GM12878 (cell line): ENCODE results near the gene KLF18. TPM values are rescaled to one million over a fixed set of nuclear protein-coding genes. Genes with fewer than 3 reads are reported as not detected.

Experiments
- ATAC-seq: fragments of 200-7000 bp; cut with Tn5 transposase; 3 replicates; pipeline ENCODE4 v1.9.1; 2020; ENCODE audit warnings: mild to moderate bottlenecking, moderate library complexity
- BruUV-seq: library from RNA; stranded (reverse); fragments of 400-500 nt; replicated peaks from 2 replicates; lab custom pipeline; 2021; lab: Mats Ljungman, UMichigan
- CTCF ChIA-PET: fragments of 300-600 bp; sonication (Branson Sonifier 250); formaldehyde crosslinking; extraction: SDS; loops from one replicate; lab custom pipeline; 2021; ENCODE audit warnings: inconsistent platforms; lab: Yijun Ruan, JAX
- POLR2A ChIA-PET: fragments of 350-600 bp; formaldehyde crosslinking; extraction: SDS; loops from one replicate; lab custom pipeline; 2021; ENCODE audit warnings: inconsistent platforms; lab: Charles Lee
- RAD21 ChIA-PET: fragments of 300-600 bp; sonication (Branson Sonifier 250); formaldehyde crosslinking; loops from one replicate; lab custom pipeline; 2023; ENCODE audit warnings: antibody characterized with exemption; ENCODE audit not compliant: unreplicated experiment; lab: Charles Lee
- SMC1A ChIA-PET: fragments of 300-600 bp; sonication (Branson Sonifier 250); formaldehyde crosslinking; loops from one replicate; lab custom pipeline; 2023; ENCODE audit not compliant: unreplicated experiment, uncharacterized antibody; lab: Charles Lee
- DNase-seq: peaks from one replicate; pipeline ENCODE4 v3.0.0-alpha.2; 2011; ENCODE audit warnings: low read depth, low spot score
- FAIRE-seq: peaks from 3 replicates; lab custom pipeline; 2011; peaks lifted over from hg19 to GRCh38; lab: Jason Lieb, UNC
- H2AFZ ChIP-seq: 2 replicates; pipeline ENCODE4 v1.6.0; 2011; ENCODE audit warnings: low read depth, low read length, control low read depth; ENCODE audit not compliant: control insufficient read depth
- H3K27ac ChIP-seq: 2 replicates; pipeline ENCODE4 v1.5.1; 2011; ENCODE audit warnings: control low read depth; ENCODE audit not compliant: control insufficient read depth, insufficient read depth
- H3K27me3 ChIP-seq, 2 experiments: replicated peaks in 1 of 2; 2 replicates each; pipeline versions ENCODE4 v1.6.0 to v1.6.1; 2011; ENCODE audit warnings: low read length in 1 of 2; ENCODE audit not compliant: control insufficient read depth in 2 of 2, insufficient read depth in 2 of 2
- H3K36me3 ChIP-seq, 2 experiments: 2 replicates each; pipeline ENCODE4 v1.5.1; 2011; ENCODE audit warnings: low read length in 1 of 2; ENCODE audit not compliant: control insufficient read depth in 2 of 2, insufficient read depth in 2 of 2
- H3K4me1 ChIP-seq: 2 replicates; pipeline ENCODE4 v1.6.1; 2011; ENCODE audit warnings: mild to moderate bottlenecking, low read length, moderate library complexity, mixed read lengths; ENCODE audit not compliant: control insufficient read depth, insufficient read depth
- H3K4me2 ChIP-seq: 2 replicates; pipeline ENCODE4 v1.6.0; 2011; ENCODE audit warnings: control low read depth; ENCODE audit not compliant: control insufficient read depth, insufficient read depth
- H3K4me3 ChIP-seq: fragments of 200-600 bp; sonication (generic); 2 replicates; pipeline ENCODE4 v1.5.1; 2016
- H3K79me2 ChIP-seq: 2 replicates; pipeline ENCODE4 v1.6.0; 2011; ENCODE audit warnings: low read length; ENCODE audit not compliant: control insufficient read depth, insufficient read depth
- H3K9ac ChIP-seq: 2 replicates; pipeline ENCODE4 v1.8.0; 2011; ENCODE audit warnings: low read length, control low read depth, mixed read lengths; ENCODE audit not compliant: control insufficient read depth, insufficient read depth
- H3K9me3 ChIP-seq: replicated peaks from 3 replicates; pipeline ENCODE4 v1.5.1; 2011; ENCODE audit warnings: mild to moderate bottlenecking, low read length; ENCODE audit not compliant: control insufficient read depth, insufficient read depth
- H4K20me1 ChIP-seq: 2 replicates; pipeline ENCODE4 v1.6.0; 2011; ENCODE audit not compliant: control insufficient read depth, insufficient read depth
- BRCA1 ChIP-seq: IDR thresholded peaks from 2 replicates; pipeline ENCODE4 v1.6.1; 2011; ENCODE audit warnings: low read depth, low read length, improper control_type of control experiment
- EP300 ChIP-seq, 2 experiments: fragments of 150-350 bp in 1 of 2; IDR thresholded peaks; 2 replicates each; pipeline ENCODE4 v1.6.1; 2011 to 2012; ENCODE audit warnings: low read depth in 2 of 2, low read length in 2 of 2, borderline replicate concordance in 1 of 2, improper control_type of control experiment in 1 of 2, inconsistent platforms in 1 of 2; ENCODE audit not compliant: control insufficient read depth in 1 of 2
- LARP7 ChIP-seq: fragments of 450-650 bp; IDR thresholded peaks from 2 replicates; pipeline ENCODE4 v1.6.1; 2017; ENCODE audit warnings: mild to moderate bottlenecking
- NFYB ChIP-seq: IDR thresholded peaks from 2 replicates; pipeline ENCODE4 v1.6.1; 2011; ENCODE audit warnings: low read depth, mild to moderate bottlenecking, low read length, improper control_type of control experiment, moderate library complexity; ENCODE audit not compliant: insufficient read depth
- NR2C1 ChIP-seq: fragments of 450-650 bp; IDR thresholded peaks from 2 replicates; pipeline ENCODE4 v1.6.1; 2017; ENCODE audit warnings: antibody characterized with exemption, mild to moderate bottlenecking, moderate library complexity
- PBX3 ChIP-seq: IDR thresholded peaks from 2 replicates; pipeline ENCODE4 v1.6.1; 2011; ENCODE audit warnings: mild to moderate bottlenecking, low read depth, low read length, moderate library complexity; ENCODE audit not compliant: insufficient replicate concordance
- RBBP5 ChIP-seq: fragments of 200-600 bp; sonication (generic); conservative IDR thresholded peaks from 2 replicates; pipeline ENCODE4 v1.6.1; 2016
- SMARCA5 ChIP-seq: fragments of 450-650 bp; IDR thresholded peaks from 2 replicates; pipeline ENCODE4 v1.6.1; 2017; ENCODE audit warnings: mild to moderate bottlenecking
- SUPT20H ChIP-seq: IDR thresholded peaks from 2 replicates; pipeline ENCODE4 v1.6.1; 2011; ENCODE audit warnings: low read depth, mild to moderate bottlenecking, low read length, moderate library complexity, borderline replicate concordance; ENCODE audit not compliant: control insufficient read depth
- YBX1 ChIP-seq: fragments of 450-650 bp; IDR thresholded peaks from 2 replicates; pipeline ENCODE4 v1.6.1; 2016; ENCODE audit warnings: antibody characterized with exemption
- ZNF217 ChIP-seq: fragments of 450-650 bp; IDR thresholded peaks from 2 replicates; pipeline ENCODE4 v1.6.1; 2017; ENCODE audit warnings: antibody characterized with exemption, mild to moderate bottlenecking
- ZNF384 ChIP-seq: IDR thresholded peaks from 2 replicates; pipeline ENCODE4 v1.6.1; 2012; ENCODE audit warnings: low read depth, mild to moderate bottlenecking, low read length, improper control_type of control experiment, borderline replicate concordance
- ZSCAN29 ChIP-seq: fragments of 450-650 bp; IDR thresholded peaks from 2 replicates; pipeline ENCODE4 v1.6.1; 2017; ENCODE audit warnings: mild to moderate bottlenecking, moderate library complexity
- WGBS: methylation state at CpG from one replicate; pipeline ENCODE4 v1.1.6; 2016; ENCODE audit warnings: low lambda C conversion rate; ENCODE audit not compliant: insufficient replicate concordance, insufficient coverage; ENCODE audit errors: missing lambda C conversion rate; 5-methylcytosine and 5-hydroxymethylcytosine counted together
- in situ Hi-C: fragments of 300-500 bp; cut with MboI; formaldehyde crosslinking; loops from 9 replicates; pipeline ENCODE4 v1.14.3; 2018; ENCODE audit warnings: mixed read lengths
- intact Hi-C: fragments of 100-400 bp; cut with micrococcal nuclease; formaldehyde crosslinking; loops from one replicate; pipeline ENCODE4 v1.14.2; 2022; ENCODE audit not compliant: unreplicated experiment
- polyA plus RNA-seq, 11 experiments: library from polyadenylated mRNA; depleted of rRNA in 4 of 11; unstranded in 6 of 11; stranded (reverse) in 5 of 11; fragments of >200 nt; fragmentation: Nextera tagmentation in 4 of 11; fragmentation: Illumina TruSeq in 1 of 11; extraction: Ambion mirVana in 4 of 11; extraction: Trizol in 1 of 11; gene quantifications; 1 replicate in 1 of 11; 2 replicates in 10 of 11; pipeline versions ENCODE4 v1.2.1 to v1.2.3, GENCODE V29; 2011 to 2016; ENCODE audit warnings: inconsistent platforms in 2 of 11, missing spikeins in 2 of 11, low read depth in 1 of 11
- total RNA-seq, 4 experiments: library from RNA; depleted of rRNA in 3 of 4; stranded (reverse); fragments of >200 nt in 3 of 4; fragmentation: Illumina TruSeq in 1 of 4; extraction: Trizol in 1 of 4; gene quantifications; 2 replicates each; pipeline versions ENCODE4 v1.2.1 to v1.2.3, GENCODE V29; 2013 to 2021
- TF ChIP-seq, protein P1 (sequence below): fragments of 450-650 bp; IDR thresholded peaks from 2 replicates; pipeline ENCODE4 v1.6.1; 2016; ENCODE audit warnings: mild to moderate bottlenecking
- TF ChIP-seq, protein P2 (sequence below): IDR thresholded peaks from 2 replicates; pipeline ENCODE4 v1.6.1; 2011; ENCODE audit warnings: borderline replicate concordance, low read depth, mild to moderate bottlenecking, moderate library complexity, mixed read lengths, low read length; ENCODE audit not compliant: insufficient read depth; ENCODE audit errors: extremely low read length

The KLF18 gene
- total and polyA plus RNA-seq, 10 of the 15 experiments (the other 5 are each of a cell fraction or from before 2014, with no cell fraction given): not detected

- TF ChIP-seq, protein P1, sequence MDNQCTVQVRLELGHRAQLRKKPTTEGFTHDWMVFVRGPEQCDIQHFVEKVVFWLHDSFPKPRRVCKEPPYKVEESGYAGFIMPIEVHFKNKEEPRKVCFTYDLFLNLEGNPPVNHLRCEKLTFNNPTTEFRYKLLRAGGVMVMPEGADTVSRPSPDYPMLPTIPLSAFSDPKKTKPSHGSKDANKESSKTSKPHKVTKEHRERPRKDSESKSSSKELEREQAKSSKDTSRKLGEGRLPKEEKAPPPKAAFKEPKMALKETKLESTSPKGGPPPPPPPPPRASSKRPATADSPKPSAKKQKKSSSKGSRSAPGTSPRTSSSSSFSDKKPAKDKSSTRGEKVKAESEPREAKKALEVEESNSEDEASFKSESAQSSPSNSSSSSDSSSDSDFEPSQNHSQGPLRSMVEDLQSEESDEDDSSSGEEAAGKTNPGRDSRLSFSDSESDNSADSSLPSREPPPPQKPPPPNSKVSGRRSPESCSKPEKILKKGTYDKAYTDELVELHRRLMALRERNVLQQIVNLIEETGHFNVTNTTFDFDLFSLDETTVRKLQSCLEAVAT: no peak
- TF ChIP-seq, protein P2, sequence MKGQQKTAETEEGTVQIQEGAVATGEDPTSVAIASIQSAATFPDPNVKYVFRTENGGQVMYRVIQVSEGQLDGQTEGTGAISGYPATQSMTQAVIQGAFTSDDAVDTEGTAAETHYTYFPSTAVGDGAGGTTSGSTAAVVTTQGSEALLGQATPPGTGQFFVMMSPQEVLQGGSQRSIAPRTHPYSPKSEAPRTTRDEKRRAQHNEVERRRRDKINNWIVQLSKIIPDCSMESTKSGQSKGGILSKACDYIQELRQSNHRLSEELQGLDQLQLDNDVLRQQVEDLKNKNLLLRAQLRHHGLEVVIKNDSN: no peak
- TF ChIP-seq NR2C1 (no peak), RBBP5 (no peak)
Measured at GRCh38 chr1:44108971-44109370, 32.5 kb downstream of the KLF18 start (continued).

DNA sequence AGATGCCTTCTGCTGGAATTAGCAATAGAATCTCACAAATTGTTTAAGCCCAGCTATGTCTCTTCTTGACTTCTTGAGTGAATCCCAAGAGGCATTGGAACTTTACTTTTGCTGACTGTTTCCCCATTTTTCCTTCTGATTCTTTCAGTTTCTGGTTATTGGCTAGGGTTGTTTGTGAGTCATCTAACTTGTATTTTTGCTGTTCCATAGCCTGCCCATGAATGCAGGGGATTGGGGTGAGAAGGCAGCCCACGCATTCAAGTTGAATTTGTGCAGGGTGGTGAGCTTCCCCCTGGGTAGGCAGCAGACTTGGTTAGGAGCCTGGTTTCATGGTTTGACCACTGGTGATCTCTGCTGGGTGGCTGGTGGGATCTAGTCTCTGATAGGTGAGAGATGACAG is 33.2 kb downstream of the KLF18 start:
- CTCF ChIA-PET: no interaction called here
- intact Hi-C loops: no loop called here
- TF ChIP-seq ZSCAN29: no peak
- no peak for TF ChIP-seq ZNF217
- TF ChIP-seq BRCA1: no peak
- no peak for TF ChIP-seq ZNF384
- TF ChIP-seq PBX3: no peak
- TF ChIP-seq, protein P2: no peak
- TF ChIP-seq LARP7: no peak
- TF ChIP-seq YBX1: no peak
- TF ChIP-seq SUPT20H: no peak
- TF ChIP-seq EP300 (IDR thresholded peaks at IDR 0.05; ENCODE audit: borderline replicate concordance in 1 of 2, control insufficient read depth in 1 of 2, low read depth in 2 of 2, low read length in 2 of 2): no peak
- no peak for TF ChIP-seq NFYB
- TF ChIP-seq SMARCA5: no peak
- TF ChIP-seq, all 136 proteins: peak for 0
- ATAC-seq (no peak), DNase-seq (no peak), FAIRE-seq (no peak)
- H3K9me3 ChIP-seq: no peaks in the 10 kb centered on the region
- H3K4me2 ChIP-seq: no peak overlapping the region
- in situ Hi-C loops: no loop called here
- POLR2A ChIA-PET: interaction anchor here (0.6 to 0.7 kb wide), 3 partner anchors 584 to 873 kb away, joined by 3 to 7 read pairs (median 5); no protein-coding TSS in a partner anchor
- H3K27me3 ChIP-seq: no peaks in the 10 kb centered on the region
- H2AFZ ChIP-seq: no peak overlapping the region
- H3K36me3 ChIP-seq: no peaks in the 10 kb centered on the region
- no peak overlapping the region for H3K9ac ChIP-seq
- RAD21 ChIA-PET: no interaction called here
- no peaks in the 10 kb centered on the region for H3K79me2 ChIP-seq
- 100% methylated on average over 1 of the region's 1 CpG for WGBS
- BruUV-seq: no TSS peak
- no peak overlapping the region for H3K27ac ChIP-seq
- H3K4me1 ChIP-seq: no peaks in the 10 kb centered on the region
- no peaks in the 10 kb centered on the region for H4K20me1 ChIP-seq
- SMC1A ChIA-PET: interaction anchor here (1.2 kb wide), 1 partner anchor 104 kb away, joined by 5 read pairs; the partner anchor contains the start of gene DMAP1
- H3K4me3 ChIP-seq: no peak overlapping the region
